NAMALWA (cell line): ENCODE data around the gene SMG5.
A peak's percentile ranks its signal among the peaks of the same experiment; 100 is the strongest.
"Not testable (repeated sequence)": the region's sequence is repeated elsewhere in the genome, so short reads cannot be mapped to it uniquely, and the experiment has no call there.

Experiments
- DNase-seq: peaks from one replicate; pipeline ENCODE4 v3.0.0-alpha.2; 2015; ENCODE audit warnings: low spot score

Gene SMG5

GRCh38 chr1:156282479-156283222 is at the start of gene SMG5:
SMG5 (minus strand) TSS chr1:156282825; CDS start chr1:156282680, 145 bp downstream.
- DNase-seq: peak; percentile 100

- DNase-seq: not testable (repeated sequence)
Observed at GRCh38 chr1:156323179-156323578, 40.6 kb upstream of the SMG5 start.

GRCh38 chr1:156320560-156320959 is 37.9 kb upstream of the SMG5 start:
- DNase-seq: no peak

GRCh38 chr1:156319664-156320063 is 37.0 kb upstream of the SMG5 start:
- peak; percentile 76 for DNase-seq

GRCh38 chr1:156316909-156317308 is 34.3 kb upstream of the SMG5 start:
- no peak for DNase-seq

GRCh38 chr1:156310962-156311361 is 28.3 kb upstream of the SMG5 start:
- no peak for DNase-seq

GRCh38 chr1:156308078-156308477 is 25.5 kb upstream of the SMG5 start:
- no peak for DNase-seq

GRCh38 chr1:156305215-156305614 is 22.6 kb upstream of the SMG5 start:
- no peak for DNase-seq

GRCh38 chr1:156303241-156303640 is 20.6 kb upstream of the SMG5 start:
- no peak for DNase-seq

GRCh38 chr1:156298852-156299357 is 16.3 kb upstream of the SMG5 start, which contains the start of gene VHLL:
VHLL (minus strand) TSS chr1:156299307; CDS start chr1:156299189, 118 bp downstream.
- DNase-seq: no peak

- peak; percentile 87 for DNase-seq
Observed at GRCh38 chr1:156295391-156295947, 12.8 kb upstream of the SMG5 start, which contains the start of gene GLMP. GLMP (minus strand) TSS chr1:156295679; CDS start chr1:156295645, 34 bp downstream.

- no peak for DNase-seq
Observed at GRCh38 chr1:156293895-156294294, 11.3 kb upstream of the SMG5 start.

GRCh38 chr1:156293098-156293434 is 10.4 kb upstream of the SMG5 start:
- DNase-seq: no peak

- no peak for DNase-seq
Observed at GRCh38 chr1:156291226-156292061, 8.8 kb upstream of the SMG5 start.

- DNase-seq: no peak
Observed at GRCh38 chr1:156289857-156290256, 7.2 kb upstream of the SMG5 start.

- no peak for DNase-seq
Observed at GRCh38 chr1:156286061-156286460, 3.4 kb upstream of the SMG5 start.

- DNase-seq: no peak
Observed at GRCh38 chr1:156285437-156285836, 2.8 kb upstream of the SMG5 start.

- DNase-seq: no peak
Observed at GRCh38 chr1:156284757-156285156, 2.1 kb upstream of the SMG5 start.

GRCh38 chr1:156284112-156284511 is 1.5 kb upstream of the SMG5 start, which contains the start of gene TMEM79:
TMEM79 (plus strand) TSS chr1:156284325; CDS start chr1:156285227, 902 bp downstream.
- no peak for DNase-seq

- DNase-seq: no peak
Observed at GRCh38 chr1:156283521-156283920, 896 bp upstream of the SMG5 start.

GRCh38 chr1:156281693-156282478 is 739 bp downstream of the SMG5 start:
- DNase-seq: peak; percentile 78

- DNase-seq: peak; percentile 95
Observed at GRCh38 chr1:156281281-156281680, 1.3 kb downstream of the SMG5 start.
